Middle frontal gyrus (tissue), 1 donor: Measurements from ENCODE around the gene GIGYF2.
A peak's percentile ranks its signal among the peaks of the same experiment; 100 is the strongest.
"Not testable (repeated sequence)": the region's sequence is repeated elsewhere in the genome, so short reads cannot be mapped to it uniquely, and the experiment has no call there.

Source experiments
- DNase-seq: peaks from one replicate; pipeline ENCODE4 v3.0.0-alpha.2; 2015; ENCODE audit warnings: low spot score; ENCODE audit errors: extremely low spot score

GIGYF2 gene

DNA sequence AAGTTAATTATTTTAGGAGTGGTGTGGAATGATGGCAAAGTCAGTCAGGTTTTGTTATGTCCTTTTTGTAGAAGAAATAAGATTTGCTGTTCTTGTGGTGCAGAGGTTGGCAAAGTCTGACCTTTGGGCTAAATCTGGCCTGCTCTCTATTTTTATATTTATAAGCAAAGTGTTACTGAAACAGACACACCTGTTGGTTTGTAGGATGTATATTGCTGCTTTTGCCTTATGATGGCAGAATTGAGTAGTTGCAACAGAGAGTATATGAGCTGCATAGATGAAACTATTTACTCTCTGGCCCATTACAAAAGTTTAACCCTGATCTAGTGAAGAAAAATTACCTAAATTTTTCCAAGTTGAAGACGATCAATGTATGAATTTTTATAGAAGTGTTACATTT lies 113.3 kb downstream of the GIGYF2 start:
- no peak for DNase-seq

DNA sequence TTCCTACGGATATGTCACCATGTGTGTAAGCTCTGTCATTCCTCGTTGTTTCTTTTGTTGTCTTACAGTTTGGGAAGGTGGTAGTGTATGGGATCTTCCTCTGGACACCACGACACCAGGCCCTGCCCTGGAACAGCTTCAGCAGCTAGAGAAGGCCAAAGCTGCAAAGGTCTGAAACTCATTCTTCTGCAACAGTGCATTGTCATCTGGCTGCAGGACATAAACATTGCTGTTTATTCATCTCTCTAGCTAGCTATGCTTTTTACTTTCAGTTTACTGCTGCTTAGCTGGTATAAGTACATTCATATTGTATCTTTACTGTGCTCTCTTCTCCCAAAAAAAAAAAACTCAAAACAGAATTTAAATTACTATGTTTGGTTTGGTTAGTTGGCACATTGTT lies 118.4 kb downstream of the GIGYF2 start:
- DNase-seq: no peak

DNA sequence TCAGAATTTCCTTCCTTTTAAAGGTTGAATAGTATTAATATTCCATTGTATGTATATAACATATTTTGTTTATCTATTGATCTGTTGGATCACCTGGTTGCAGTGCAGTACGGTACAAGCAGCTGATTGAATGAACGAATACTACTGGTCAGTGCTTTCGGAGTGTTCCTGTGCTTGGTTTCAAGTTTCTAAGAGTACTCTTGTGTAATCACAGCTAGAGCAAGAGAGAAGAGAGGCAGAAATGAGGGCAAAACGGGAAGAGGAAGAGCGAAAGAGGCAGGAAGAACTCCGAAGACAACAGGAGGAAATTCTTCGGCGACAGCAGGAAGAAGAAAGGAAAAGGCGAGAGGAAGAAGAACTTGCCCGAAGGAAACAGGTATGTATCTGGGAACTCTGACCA lies 119.5 kb downstream of the GIGYF2 start:
- no peak for DNase-seq

DNA sequence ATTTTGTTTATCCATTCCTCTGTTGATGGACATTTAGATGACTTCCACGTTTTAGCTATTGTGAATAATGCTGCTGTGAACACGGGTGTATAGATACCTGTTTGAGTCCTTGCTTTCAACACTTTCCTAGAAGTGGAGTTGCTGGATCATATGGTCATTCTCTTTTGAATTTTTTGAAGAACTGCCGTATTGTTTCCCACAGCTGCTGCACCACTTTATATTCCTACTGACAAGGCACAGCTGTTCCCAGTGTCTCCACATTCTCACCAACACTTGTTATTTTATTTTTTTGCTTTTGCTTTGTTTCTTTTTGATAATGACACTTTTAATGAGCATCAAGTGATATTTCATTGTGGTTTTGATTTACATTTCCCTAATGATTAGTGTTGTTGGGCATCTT lies 120.6 kb downstream of the GIGYF2 start:
- no peak for DNase-seq

DNA sequence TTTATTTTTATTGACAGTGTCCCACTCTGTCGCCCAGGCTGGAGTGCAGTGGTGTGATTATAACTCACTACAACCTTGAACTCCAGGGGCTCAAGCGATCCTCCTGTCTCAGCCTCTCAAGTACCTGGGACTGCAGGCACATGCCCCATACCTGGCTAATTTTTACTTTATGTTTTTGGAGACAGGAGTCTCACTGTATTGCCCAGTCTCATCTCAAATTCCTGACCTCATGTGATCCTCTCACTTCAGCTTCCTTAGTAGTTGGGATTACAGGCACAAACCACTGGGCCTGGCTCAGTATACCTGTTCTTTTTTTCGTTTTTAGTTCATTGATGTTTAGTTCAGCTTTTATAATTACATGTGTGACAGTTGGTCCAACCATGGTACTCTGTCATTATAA lies 132.9 kb downstream of the GIGYF2 start:
- no peak for DNase-seq

DNA sequence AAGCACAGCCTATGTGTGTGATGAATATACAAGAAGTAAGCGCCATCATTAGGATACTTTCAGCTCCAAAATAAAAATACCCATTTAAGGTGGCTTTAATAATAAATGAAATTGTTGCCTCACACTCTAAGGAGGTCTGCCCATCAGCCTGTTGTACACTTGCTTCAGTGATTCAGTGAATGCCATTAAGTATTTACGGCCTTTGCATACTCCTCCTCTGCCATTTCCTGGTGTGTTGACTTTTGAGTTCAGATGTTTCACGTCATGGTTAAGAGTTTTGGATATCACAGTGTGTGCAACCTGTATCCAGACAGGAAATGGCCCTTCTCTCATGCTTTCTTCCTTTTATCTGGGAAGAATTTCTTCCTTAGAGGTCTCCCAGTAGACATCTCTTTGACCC lies 134.4 kb downstream of the GIGYF2 start:
- no peak for DNase-seq

DNA sequence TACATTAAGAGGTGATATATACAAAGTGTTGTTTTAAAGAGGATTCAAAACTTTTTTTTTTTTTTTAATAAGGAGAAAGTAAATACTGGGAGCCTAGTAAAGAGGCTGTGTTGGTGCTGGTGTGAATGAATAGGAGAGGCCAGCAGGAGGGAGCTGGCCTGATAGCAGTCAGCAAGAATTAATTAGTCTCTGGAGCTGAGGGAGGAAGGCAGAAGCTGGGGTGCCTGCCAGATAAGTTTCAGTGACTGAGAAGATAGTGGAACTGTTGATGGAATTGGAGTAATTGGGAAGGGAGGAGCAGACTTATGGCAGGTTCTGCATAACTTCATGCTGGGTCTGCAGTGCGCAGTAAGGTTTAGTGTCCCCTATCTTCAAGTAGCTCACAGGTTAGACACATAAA lies 136.7 kb downstream of the GIGYF2 start:
- no peak for DNase-seq

DNA sequence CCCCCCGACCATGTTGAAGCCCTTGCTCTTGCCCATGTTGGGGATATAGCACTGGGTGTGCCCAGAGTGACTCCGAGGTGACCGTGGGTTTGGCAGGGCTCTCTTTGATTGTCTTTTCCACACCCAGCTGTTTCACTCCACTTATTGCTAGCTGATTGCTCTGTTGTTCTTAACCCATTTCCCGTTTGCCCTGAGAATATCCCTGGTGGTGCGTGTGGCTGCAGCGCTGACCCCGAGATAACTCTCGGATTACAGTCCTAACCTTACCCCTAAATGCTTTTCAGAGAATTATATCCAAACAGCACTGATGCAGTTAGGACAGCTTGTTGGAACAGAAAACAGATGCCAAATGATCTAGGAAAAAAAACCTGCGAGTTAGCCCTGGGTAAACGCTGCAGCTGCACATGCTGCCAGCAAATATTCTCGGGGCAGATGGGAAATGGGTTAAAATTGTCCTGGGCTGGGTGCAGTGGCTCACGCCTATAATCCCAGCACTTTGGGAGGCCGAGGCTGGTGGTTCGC lies 138.6 kb downstream of the GIGYF2 start:
- DNase-seq: no peak

DNA sequence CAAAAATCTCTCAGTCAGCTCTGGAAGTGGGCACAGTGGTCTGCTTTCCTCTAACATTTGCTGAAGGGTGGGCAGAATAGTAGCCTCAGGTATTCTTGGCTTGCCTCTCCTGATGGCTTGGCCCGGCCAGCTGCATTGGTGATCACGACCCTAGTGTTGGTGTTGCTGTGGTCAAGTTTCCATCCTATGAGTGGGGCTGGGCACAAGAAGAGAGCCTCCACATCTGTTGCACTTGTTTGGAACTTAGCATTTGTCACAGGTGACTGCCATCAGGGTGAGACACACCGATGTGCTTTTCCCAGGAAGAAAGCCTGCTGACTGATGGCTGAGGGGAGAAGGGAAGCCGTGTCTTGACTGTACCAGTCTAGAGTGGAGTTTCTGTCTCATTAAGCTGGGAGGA lies 139.8 kb downstream of the GIGYF2 start:
- DNase-seq: no peak

DNA sequence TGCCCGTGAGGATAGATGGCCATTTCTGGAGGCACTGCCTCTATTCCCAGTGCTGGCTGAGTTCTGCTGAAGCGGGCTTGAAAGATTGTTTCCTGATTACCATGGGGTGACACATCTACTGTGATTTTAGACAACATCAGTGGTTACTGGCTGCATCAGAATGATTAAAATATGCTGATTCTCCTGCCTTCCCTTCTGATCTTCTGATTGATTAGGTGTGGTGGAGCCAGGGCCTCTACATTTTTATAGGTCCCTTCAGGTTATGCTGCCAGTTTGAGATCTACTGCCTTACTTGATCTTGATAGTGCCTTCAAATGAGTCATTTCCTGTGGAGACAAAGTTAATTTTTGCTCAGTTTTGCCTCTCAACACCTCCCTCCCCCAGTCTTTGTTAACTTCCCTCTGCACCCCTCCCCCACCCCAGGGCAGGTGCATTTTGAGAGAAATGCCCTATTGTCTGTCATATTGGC lies 141.3 kb downstream of the GIGYF2 start:
- no peak for DNase-seq

DNA sequence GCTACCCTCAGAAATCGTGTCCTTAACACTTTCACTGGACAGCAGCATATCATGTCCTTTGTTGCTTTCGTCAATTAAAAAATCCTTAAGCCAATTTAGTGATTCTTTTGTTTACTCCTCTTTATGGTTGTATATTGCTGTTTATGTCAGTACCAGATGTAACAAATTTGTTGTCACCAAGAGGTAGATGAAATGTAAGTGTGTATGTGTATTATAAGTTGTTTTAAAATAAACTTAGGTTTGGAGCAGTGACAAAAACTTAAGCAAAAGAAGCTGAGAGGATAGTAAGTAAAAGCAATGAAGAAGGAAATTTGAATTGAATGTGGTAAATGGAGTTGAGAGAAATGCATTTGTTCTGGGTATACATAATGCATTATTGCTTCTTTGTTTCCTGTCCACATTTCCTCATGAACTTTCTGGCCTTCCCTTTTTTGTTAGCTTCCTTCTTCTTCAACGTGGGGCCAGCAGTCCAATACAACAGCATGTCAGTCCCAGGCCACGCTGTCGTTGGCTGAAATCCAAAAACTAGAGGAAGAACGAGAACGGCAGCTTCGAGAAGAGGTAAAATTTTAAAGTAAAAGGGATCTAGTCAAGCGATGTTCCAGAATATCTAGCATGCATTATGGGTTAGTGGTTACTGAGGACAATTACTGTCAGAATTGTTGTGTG lies 142.4 kb downstream of the GIGYF2 start:
- no peak for DNase-seq

DNA sequence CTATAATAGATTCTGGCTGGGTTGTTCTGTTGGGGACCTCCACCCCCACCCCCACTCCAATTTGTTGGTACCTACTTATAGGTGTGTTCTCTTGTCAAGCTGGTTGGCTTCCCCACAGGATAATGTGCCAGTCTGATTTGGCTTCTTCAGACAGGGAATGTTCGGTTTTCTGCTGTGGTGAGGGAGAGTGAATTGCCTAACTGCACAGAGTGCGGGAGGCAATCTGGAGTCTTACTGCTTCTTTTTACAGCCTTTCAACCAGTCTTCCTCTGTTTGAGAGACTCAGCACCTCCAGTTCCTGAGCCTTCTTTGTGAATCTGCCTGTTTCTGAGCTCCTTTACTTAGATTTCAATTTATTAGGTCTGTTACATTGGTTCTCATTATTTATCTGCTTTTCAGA lies 145.6 kb downstream of the GIGYF2 start:
- no peak for DNase-seq

DNA sequence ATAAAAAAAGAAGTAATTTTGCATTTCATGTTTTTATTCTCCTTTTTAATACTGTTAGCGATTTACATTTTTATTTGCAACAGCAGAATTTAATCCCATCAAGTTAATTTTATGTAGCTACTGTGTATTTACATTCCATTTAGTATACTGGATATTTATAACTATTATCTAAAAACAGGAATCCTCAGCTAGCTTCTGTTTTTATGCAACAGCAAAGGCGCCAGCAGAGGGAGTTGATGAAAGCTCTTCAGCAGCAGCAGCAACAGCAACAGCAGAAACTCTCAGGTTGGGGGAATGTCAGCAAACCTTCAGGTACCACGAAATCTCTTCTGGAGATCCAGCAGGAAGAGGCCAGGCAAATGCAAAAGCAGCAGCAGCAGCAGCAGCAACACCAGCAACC lies 146.7 kb downstream of the GIGYF2 start:
- DNase-seq: peak; percentile 66

DNA sequence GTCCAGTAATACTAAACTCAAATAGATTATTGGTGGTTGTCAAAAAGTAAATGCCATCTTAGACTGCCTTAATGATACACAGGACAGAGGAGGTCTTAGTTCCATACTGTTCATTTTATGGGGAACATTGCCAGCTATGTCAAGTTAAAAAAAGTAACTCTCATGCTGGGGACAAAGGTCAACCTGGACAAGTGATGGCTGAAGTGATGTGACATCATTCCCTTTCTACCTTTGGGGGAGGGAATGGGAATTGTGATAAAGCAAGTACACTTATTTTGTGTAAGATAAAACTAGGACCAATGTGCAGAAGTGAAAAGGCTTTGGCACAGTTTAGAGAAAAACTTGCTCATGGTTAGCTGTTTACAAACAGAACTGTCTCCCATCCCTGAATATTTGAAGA lies 148.9 kb downstream of the GIGYF2 start:
- no peak for DNase-seq

DNA sequence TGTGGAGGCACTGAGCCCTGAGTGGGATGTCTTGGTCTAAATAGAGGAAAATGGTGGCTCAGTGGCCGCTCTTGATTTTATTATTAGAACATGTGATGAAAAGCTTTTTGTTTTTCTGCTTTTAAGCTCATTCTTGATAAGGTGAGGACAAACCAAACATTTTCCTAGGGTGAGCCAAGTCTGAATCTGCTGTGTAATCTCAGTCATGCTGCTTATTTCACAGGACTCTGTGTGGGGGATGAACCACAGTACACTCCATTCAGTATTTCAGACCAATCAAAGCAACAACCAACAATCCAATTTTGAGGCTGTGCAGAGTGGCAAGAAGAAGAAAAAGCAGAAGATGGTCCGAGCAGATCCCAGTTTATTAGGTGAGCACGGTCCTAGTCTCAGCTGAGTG lies 152.9 kb downstream of the GIGYF2 start:
- DNase-seq: no peak

DNA sequence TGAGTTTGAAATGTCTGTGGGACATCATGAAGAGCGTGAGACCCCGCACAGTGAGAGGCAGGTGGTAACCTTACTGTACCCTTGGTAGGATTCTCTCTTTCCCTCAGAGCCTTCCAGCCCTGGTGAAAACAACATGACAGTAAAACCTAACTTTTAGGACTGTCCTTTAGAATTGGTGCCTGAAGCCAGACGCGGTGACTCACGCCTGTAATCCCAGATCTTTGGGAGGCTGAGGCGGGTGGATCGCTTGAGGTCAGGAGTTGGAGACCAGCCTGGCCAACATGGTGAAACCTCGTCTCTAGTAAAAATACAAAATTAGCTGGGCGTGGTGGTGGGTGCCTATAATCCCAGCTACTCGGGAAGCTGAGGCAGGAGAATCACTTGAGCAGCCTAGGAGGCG lies 154.9 kb downstream of the GIGYF2 start:
- DNase-seq: not testable (repeated sequence)

DNA sequence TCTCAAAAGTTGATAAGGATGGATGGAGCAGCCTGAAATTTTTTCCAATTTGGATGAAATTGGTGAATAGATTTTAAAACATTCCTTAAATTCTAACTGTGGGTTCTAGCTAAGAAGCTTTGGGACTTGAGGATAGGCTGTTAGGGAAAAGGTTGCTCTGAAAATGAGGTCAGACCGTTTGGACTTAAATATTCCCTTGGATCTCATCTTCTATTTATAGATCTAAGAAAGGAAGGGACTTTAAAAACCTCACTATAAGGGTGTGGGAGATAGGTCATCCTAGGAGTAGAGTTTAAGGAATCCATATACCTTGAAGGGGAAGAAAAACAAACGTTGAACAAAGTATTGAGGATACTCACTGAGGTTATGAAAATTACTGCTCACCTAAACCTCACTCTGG lies 155.5 kb downstream of the GIGYF2 start:
- no peak for DNase-seq

DNA sequence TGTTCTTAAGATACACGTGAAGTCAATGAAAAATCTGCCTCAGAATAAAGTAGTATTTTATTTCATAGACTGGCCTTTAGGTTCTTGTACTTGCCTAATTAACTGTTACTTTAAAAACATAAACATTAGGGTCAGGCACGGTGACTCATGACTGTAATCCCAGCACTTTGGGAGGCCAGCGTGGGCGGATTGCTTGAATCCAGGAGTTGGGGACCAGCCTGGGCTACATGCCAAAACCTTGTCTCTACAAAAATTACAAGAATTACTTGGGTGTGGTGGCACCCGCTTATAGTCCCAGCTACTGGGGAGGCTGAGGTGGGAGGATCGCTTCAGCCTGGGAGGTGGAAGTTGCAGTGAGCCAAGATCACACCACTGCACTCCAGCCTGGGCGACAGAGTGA lies 157.0 kb downstream of the GIGYF2 start:
- no peak for DNase-seq

DNA sequence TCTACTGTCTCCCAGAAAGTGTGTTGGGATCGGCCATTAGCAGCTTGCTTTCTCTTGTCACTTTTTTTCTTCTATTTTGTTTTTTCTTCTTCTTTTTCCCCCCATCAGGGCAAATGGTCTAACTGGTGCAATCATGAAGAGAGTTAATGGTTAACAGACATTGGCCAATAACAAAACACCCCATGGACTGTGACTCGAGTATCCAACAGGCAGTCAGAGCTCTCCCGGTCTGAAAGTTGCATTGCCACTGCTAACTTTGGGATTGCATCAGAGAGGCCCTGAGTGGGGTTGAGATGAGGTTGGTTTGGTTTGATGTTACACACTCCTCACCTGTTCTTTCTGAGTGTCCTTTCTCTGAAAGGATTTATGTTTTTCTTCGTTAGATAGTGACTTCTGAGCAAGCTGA lies 160.0 kb downstream of the GIGYF2 start:
- no peak for DNase-seq

DNA sequence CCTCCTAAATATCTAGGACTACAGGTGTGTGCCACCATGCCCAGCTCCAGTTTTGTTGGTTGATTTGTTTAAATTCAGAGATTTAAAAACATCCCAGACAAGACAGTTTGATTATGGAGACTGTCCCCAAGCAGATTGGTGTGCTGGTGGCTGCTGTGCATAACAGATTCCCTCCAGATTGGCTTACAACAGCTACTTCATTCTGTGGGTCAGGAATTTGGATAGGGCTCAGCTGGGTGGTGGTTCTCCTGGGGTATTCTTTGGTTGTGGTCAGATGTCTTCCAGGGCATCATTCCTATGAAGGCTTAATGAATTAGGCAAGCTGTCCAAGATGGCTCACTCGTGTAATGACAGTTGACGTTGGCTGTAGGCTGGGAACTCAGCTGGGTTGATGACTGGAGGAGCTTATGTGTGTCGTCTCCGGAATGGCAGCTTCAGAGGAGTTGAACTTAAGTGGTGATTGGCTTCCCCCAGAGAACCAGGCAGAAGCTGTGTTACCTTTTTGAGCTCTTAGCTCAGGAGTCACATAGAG lies 162.3 kb downstream of the GIGYF2 start:
- no peak for DNase-seq

DNA sequence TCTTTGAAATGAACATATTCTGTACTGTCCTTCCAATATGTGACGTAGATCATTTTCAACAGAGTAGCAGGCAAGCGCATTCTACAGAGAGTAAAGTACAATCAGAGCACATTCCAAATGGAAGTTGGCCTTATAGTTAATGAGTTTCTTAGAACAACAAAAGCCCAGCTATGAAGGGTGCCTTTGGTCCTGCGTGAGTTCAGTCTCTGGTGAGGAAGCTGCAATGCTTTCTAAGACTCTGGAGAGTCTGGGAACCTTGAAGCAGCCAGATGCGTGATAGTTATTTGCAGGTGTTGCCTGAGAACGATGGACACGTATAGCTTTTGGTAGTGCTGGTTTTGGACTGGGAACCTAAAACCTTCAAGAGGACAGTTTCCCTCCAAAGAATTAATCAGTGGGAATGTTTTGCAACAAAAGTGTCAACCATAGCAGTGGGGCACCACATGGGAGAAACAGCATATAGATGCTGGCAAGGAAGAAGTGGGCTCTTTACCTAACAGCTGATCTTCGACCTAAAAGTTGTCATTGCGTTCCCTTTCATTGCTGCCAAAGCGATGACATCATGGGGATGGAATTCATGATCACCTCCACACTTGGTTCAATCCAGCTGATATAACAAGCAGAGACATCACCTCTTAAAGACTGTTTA lies 163.6 kb downstream of the GIGYF2 start:
- DNase-seq: no peak

DNA sequence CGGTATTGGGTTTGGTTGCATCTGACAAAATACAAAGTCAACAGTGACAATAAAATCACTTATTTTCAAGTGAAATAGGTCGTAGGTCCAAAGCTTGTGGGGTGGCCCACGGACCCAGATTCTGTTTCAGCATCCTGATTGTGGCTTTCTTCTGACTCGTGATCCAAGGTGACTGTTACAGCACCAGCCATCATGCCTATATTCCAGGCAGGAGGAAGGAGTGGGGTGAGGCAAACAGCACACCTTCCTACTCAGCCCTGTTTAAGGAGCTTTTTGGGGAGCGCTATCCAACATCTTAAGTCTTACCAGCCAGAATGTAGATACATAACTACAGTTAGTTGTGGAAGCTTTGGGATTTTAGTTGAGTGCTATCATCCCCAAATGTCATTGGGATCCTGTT lies 164.2 kb downstream of the GIGYF2 start:
- no peak for DNase-seq

DNA sequence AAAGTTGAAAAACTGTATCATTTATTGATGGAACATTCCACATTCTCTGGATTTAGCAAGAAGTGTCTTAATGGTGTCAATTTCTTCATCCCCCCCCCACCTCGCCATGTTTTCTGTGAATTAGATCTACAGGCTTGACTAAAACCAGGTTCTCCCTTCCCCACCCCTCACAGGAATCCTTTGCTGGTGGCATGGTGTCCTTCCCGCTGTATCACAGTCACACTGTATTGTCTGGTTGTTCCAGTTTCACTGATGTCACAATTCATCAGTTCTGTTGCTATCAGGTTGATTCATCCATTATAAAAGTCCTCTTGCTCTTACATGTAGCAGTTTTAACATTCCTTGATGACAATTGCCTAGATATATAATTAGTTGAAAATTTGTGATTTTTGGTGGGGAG lies 166.9 kb downstream of the GIGYF2 start:
- no peak for DNase-seq
